GM12891 (cell line): ENCODE results near the gene SOHLH1.
"Not testable (repeated sequence)": the region's sequence is repeated elsewhere in the genome, so short reads cannot be mapped to it uniquely, and the experiment has no call there.

Experiments
- DNase-seq: peaks from one replicate; pipeline ENCODE4 v3.0.0; 2011; ENCODE audit warnings: low spot score; ENCODE audit not compliant: insufficient read length
- FAIRE-seq: peaks from 2 replicates; lab custom pipeline; 2011; peaks lifted over from hg19 to GRCh38; lab: Jason Lieb, UNC
- PAX5 ChIP-seq: IDR thresholded peaks from 2 replicates; pipeline ENCODE4 v1.6.1; 2011; ENCODE audit warnings: low read length, moderate library complexity, mild to moderate bottlenecking; ENCODE audit not compliant: insufficient read depth, severe bottlenecking
- POLR2A ChIP-seq: IDR thresholded peaks from 2 replicates; pipeline ENCODE4 v1.6.1; 2011; ENCODE audit warnings: low read depth, low read length, control low read depth
- POLR2AphosphoS5 ChIP-seq: IDR thresholded peaks from 2 replicates; pipeline ENCODE4 v1.6.1; 2011; ENCODE audit warnings: low read depth, low read length, control low read depth
- POU2F2 ChIP-seq: IDR thresholded peaks from 2 replicates; pipeline ENCODE4 v1.6.1; 2011; ENCODE audit warnings: low read depth, mild to moderate bottlenecking, control low read depth, low read length, moderate library complexity
- SPI1 ChIP-seq: IDR thresholded peaks from 2 replicates; pipeline ENCODE4 v1.6.1; 2011; ENCODE audit warnings: low read depth, low read length, control low read depth
- TAF1 ChIP-seq: IDR thresholded peaks from 2 replicates; pipeline ENCODE4 v1.6.1; 2011; ENCODE audit warnings: low read depth, low read length, control low read depth

The SOHLH1 gene

DNA sequence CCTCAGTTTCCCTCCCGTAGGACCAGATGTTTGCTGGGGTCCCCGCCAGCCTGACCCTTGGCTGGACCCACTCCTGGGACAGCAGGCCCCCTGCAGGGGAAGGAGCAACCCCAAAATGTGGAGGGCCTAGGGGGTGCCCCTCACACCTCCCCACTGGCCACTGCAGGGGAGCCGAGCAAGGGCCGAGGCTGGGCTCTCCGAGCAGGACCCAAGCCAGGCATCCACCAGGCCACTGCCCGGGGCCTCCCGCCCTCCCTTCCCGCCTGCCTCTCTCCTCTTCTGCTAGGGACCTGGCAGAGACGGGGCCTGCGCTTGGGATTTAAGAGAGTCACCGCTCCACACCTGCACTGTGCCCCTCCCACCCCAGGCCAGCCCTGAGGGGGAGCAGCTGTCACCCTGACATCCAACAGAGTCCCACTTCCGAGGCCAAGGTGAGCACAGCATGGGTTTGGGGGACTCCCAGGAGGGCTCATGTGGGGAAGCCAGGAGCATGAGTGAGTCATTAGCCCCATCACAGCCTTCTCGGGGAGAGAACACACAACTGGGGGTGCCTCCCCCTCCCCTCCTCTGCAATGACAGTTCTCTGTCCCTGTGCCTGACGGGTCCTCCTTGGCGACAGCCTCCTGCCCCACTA is 15.8 kb downstream of the SOHLH1 start:
- FAIRE-seq = no peak
- TF ChIP-seq PAX5 = no peak
- no peak for TF ChIP-seq POLR2AphosphoS5
- no peak for TF ChIP-seq TAF1
- TF ChIP-seq POLR2A = no peak
- no peak for TF ChIP-seq POU2F2
- TF ChIP-seq SPI1 = no peak

DNA sequence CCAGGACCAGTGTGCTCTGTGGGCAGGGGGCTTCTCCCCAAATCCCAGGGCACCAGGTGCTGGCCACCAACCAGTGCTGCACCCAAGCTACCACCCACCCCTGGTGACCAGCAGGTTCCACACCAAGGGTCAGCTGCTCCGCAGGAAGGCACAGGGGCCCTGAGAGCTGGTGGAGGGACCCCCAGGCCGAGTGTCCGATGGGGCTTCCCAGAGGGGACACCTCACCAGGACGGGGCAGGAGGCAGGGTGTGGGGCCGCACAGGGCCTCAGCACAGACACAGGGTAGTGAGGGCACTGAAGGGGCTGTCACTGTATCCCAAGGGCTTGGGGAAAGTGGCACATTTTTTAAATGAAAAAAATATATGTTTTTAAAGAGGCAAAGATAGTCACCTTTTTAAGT is 18.1 kb downstream of the SOHLH1 start:
- no peak for TF ChIP-seq SPI1
- TF ChIP-seq TAF1 = no peak
- TF ChIP-seq POLR2A = no peak
- no peak for TF ChIP-seq POU2F2
- no peak for TF ChIP-seq PAX5
- no peak for TF ChIP-seq POLR2AphosphoS5
- FAIRE-seq (no peak), DNase-seq (no peak)

More for the DNA sequence above, 15.8 kb downstream of the SOHLH1 start:
- DNase-seq = no peak

DNA sequence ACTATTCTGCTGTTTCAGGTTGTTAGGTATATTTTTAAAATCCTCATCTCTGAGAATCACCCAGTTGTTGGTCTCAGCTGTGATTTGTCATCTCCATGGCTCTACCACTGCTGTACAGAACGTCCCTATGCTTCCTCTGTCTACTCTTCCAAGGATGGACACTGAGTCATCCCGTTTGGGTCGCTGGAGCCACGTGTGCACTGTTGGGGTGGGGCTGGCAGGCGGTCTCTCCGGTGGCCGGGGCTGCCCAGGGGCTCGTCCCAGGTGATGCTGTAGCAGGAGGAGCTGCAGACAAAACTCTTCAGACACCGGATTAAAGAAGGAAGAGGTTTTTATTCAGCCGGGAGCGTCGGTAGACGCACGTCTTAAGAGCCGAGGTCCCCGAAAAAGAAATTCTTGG is 19.2 kb downstream of the SOHLH1 start:
- FAIRE-seq = no peak

GRCh38 chr9:135678236-135679017 is 20.9 kb downstream of the SOHLH1 start:
- FAIRE-seq (no peak), DNase-seq (no peak)
- no peak for TF ChIP-seq SPI1
- no peak for TF ChIP-seq TAF1
- no peak for TF ChIP-seq POLR2AphosphoS5
- no peak for TF ChIP-seq POU2F2
- TF ChIP-seq PAX5 = no peak
- TF ChIP-seq POLR2A = no peak

More for the DNA sequence above, 19.2 kb downstream of the SOHLH1 start:
- TF ChIP-seq POLR2AphosphoS5 (no peak), SPI1 (no peak), POU2F2 (no peak), POLR2A (no peak), TAF1 (no peak), PAX5 (no peak)
- DNase-seq = no peak

- FAIRE-seq = no peak
- DNase-seq = no peak
- TF ChIP-seq PAX5 = no peak
- TF ChIP-seq POLR2AphosphoS5 = no peak
- TF ChIP-seq POLR2A = no peak
- TF ChIP-seq POU2F2 = no peak
These were observed 21.6 kb downstream of the SOHLH1 start for GRCh38 chr9:135677641-135678168.

DNA sequence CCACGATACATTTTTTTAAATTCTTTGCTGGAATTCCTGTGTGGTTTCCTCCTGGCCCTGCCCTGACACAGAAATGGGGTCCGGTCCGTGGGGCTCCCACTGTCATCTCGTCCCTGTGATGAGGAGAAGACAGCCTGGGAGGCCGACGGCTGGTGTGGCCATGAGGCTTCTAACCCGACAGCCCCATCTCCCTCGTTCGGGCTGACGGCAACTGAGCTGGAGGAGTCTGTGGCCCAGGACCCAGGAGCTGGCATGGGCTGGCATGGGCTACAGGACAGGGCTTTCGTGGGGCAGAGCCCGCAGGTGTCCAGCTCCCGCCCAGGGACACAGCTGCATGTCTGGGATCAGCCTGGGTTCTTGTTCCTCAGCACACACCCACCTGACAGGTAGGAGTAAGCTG is 22.4 kb downstream of the SOHLH1 start:
- DNase-seq (no peak), FAIRE-seq (no peak)
- TF ChIP-seq SPI1 (no peak), POLR2A (no peak), POLR2AphosphoS5 (no peak), TAF1 (no peak), PAX5 (no peak), POU2F2 (no peak)

GRCh38 chr9:135674977-135675376 is 24.3 kb downstream of the SOHLH1 start:
- no peak for FAIRE-seq
- TF ChIP-seq SPI1 = no peak
- TF ChIP-seq PAX5 = no peak
- no peak for TF ChIP-seq POLR2AphosphoS5
- TF ChIP-seq POU2F2 = no peak
- TF ChIP-seq POLR2A = no peak
- no peak for TF ChIP-seq TAF1
- no peak for DNase-seq

- TF ChIP-seq POLR2A = no peak
- no peak for TF ChIP-seq SPI1
- no peak for TF ChIP-seq POU2F2
- no peak for TF ChIP-seq TAF1
- no peak for TF ChIP-seq PAX5
- no peak for TF ChIP-seq POLR2AphosphoS5
- no peak for FAIRE-seq
- DNase-seq = no peak
These were observed 25.3 kb downstream of the SOHLH1 start for GRCh38 chr9:135673941-135674340.

DNA sequence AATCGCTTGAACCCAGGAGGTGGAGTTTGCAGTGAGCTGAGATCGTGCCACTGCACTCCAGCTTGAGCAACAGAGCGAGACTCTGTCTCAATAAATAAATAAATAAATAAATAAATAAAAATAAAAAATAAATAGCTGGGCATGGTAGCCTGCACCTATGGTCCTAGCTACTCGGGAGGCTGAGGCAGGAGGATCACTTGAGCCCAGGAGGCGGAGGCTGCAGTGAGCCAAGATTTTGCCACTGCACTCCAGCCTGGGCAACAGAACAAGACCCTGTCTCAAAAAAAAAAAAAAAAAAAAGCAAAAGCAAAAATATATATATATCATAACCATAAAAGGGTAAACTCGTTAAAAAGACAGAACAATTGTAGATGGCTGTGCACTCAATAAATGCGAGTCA is 26.5 kb downstream of the SOHLH1 start:
- not testable (repeated sequence) for DNase-seq, FAIRE-seq
